ENCODE results near the gene KCNA10.

DNA sequence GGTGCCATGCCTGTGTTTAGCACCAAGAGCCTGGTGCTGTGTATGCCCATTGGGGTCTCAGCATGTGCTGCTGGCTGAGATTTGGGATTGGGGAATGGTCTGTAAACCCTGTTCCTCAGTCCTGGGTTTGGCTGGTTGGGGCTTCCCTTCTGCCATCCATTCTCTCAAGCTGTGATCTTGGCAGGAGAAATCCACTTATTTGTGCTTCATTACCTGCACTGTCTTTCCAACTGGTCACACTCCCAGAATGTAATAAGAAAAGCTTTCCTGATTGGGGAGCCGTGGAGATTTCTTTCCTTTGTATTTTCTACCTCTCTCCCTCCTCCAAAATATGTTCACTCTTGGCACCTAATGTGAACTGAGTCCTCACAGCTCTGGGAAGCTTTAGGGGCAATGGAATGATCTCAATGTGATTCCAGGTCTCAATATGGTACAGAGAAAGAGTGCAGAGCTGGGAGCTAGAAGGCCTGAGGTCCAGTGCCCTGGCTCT lies 23.0 kb upstream of the KCNA10 start:
- TF ChIP-seq, protein P1, sequence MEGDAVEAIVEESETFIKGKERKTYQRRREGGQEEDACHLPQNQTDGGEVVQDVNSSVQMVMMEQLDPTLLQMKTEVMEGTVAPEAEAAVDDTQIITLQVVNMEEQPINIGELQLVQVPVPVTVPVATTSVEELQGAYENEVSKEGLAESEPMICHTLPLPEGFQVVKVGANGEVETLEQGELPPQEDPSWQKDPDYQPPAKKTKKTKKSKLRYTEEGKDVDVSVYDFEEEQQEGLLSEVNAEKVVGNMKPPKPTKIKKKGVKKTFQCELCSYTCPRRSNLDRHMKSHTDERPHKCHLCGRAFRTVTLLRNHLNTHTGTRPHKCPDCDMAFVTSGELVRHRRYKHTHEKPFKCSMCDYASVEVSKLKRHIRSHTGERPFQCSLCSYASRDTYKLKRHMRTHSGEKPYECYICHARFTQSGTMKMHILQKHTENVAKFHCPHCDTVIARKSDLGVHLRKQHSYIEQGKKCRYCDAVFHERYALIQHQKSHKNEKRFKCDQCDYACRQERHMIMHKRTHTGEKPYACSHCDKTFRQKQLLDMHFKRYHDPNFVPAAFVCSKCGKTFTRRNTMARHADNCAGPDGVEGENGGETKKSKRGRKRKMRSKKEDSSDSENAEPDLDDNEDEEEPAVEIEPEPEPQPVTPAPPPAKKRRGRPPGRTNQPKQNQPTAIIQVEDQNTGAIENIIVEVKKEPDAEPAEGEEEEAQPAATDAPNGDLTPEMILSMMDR (IDR thresholded peaks at IDR 0.05), result no peak
- no peak for TF ChIP-seq EP300 (IDR thresholded peaks at IDR 0.05; ENCODE audit: low read depth)

Measured in transverse colon (tissue), 3 donors.